SU-DHL-6 (cell line): ENCODE measurements around the gene ZC2HC1B.

ENCODE experiments used
- EZH2phosphoT487 ChIP-seq: fragments of 200-600 bp; sonication (generic), shearing (Covaris generic); conservative IDR thresholded peaks from 2 replicates; pipeline ENCODE4 v1.6.1; 2018; ENCODE audit warnings: mild to moderate bottlenecking, antibody characterized with exemption, low read length, moderate library complexity, mixed read lengths
- TF ChIP-seq, protein P1 (sequence below): fragments of 200-600 bp; sonication (generic); IDR thresholded peaks from one replicate; pipeline ENCODE4 v1.5.1; 2017; ENCODE audit warnings: antibody characterized with exemption, mild to moderate bottlenecking, low read length, moderate library complexity; ENCODE audit not compliant: insufficient read depth, poor library complexity, severe bottlenecking

DNA sequence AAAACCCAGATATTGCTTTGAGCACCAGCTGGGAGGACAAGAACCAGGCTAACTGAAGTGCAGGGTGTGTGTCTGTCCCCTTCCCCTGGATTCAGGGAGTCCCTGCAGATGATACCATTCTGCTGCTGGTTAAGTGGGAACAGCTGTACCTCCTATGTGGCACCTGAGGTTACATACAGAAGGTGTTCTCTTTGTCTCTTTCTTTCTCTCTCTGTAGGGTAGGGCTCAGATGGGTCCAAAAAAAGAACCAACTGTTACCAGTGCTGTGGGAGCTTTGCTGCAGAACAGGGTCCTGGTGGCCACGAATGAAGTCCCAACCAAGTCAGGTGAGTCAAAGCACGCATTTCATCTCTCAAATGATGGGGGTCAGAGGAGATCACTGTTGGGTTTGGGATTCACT lies 38.6 kb downstream of the ZC2HC1B start:
- TF ChIP-seq, protein P1, sequence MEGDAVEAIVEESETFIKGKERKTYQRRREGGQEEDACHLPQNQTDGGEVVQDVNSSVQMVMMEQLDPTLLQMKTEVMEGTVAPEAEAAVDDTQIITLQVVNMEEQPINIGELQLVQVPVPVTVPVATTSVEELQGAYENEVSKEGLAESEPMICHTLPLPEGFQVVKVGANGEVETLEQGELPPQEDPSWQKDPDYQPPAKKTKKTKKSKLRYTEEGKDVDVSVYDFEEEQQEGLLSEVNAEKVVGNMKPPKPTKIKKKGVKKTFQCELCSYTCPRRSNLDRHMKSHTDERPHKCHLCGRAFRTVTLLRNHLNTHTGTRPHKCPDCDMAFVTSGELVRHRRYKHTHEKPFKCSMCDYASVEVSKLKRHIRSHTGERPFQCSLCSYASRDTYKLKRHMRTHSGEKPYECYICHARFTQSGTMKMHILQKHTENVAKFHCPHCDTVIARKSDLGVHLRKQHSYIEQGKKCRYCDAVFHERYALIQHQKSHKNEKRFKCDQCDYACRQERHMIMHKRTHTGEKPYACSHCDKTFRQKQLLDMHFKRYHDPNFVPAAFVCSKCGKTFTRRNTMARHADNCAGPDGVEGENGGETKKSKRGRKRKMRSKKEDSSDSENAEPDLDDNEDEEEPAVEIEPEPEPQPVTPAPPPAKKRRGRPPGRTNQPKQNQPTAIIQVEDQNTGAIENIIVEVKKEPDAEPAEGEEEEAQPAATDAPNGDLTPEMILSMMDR, result no peak
- no peak for TF ChIP-seq EZH2phosphoT487
